ENCODE data around the gene KIAA0753. TPM values are rescaled to one million over a fixed set of nuclear protein-coding genes. Genes with fewer than 3 reads are reported as not detected.

Gene KIAA0753
- total RNA-seq, 1 experiment from 2014 or later: 13.0 TPM

DNA sequence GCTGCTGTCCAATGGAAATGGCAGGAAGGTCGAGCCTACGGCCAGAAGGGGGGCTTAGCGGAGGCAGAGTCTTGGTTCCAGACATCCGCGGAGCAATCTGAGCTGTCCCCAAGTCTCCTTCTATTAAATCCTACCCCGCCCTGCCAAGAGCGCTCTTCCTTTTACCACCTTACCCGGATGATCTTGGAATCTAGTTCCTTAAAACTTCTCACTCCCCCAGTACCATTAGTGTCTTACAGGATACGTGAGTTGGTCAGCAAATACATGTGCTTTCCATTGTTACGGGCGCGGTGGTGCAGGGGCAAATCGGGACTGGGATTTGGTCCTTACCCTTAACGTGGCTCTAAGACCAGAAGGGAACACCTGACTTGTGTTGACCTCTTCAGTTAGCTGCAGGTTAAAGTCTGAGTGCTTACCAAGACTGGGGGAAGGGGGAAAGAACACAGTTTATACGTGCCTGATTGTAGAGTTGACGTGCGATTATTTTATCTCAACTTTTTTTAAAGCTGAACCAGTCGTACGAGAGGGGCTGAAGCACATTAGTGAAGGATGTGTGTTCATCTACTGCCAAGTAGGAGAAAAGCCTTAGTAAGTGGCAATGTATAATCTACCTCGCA is 844 bp upstream of the KIAA0753 start:
- H3K36me3 ChIP-seq (ENCODE audit: control insufficient read depth, insufficient read depth, low read length): peaks cover 16% of the 10 kb centered on the region
- no peaks in the 10 kb centered on the region for H3K9me3 ChIP-seq (ENCODE audit: control insufficient read depth, insufficient read depth, low read depth, low read length)
- H3K27ac ChIP-seq (ENCODE audit: low read length): peak overlapping the region; percentile 93
- peaks cover 17% of the 10 kb centered on the region for H3K4me1 ChIP-seq (ENCODE audit: control insufficient read depth, insufficient read depth, low read length)
- TF ChIP-seq SIN3A (IDR thresholded peaks at IDR 0.05; ENCODE audit: borderline replicate concordance, insufficient read depth, low read depth, low read length): 0 out of 2 replicates have a peak, but pooled peaks have one; percentile 17
- TF ChIP-seq, protein P1, sequence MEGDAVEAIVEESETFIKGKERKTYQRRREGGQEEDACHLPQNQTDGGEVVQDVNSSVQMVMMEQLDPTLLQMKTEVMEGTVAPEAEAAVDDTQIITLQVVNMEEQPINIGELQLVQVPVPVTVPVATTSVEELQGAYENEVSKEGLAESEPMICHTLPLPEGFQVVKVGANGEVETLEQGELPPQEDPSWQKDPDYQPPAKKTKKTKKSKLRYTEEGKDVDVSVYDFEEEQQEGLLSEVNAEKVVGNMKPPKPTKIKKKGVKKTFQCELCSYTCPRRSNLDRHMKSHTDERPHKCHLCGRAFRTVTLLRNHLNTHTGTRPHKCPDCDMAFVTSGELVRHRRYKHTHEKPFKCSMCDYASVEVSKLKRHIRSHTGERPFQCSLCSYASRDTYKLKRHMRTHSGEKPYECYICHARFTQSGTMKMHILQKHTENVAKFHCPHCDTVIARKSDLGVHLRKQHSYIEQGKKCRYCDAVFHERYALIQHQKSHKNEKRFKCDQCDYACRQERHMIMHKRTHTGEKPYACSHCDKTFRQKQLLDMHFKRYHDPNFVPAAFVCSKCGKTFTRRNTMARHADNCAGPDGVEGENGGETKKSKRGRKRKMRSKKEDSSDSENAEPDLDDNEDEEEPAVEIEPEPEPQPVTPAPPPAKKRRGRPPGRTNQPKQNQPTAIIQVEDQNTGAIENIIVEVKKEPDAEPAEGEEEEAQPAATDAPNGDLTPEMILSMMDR (IDR thresholded peaks at IDR 0.05): no peak
- ATAC-seq: peak; percentile 59
- in situ Hi-C loops (cut with HindIII; ENCODE audit: low pct_unique_long_range_greater_than_20kb, low sequenced_read_pairs): no loop called here
- H3K27me3 ChIP-seq (ENCODE audit: control insufficient read depth, insufficient read depth, low read length): no peaks in the 10 kb centered on the region
- H3K4me3 ChIP-seq (ENCODE audit: low read depth in 2 of 2, low read length in 2 of 2): peak overlapping the region; percentile 91 to 94
- no peak for DNase-seq (ENCODE audit: low read depth, low spot score)
- POLR2A ChIA-PET: interaction anchor here (1.1 kb wide), 1 partner anchor 10 kb away, joined by 6 read pairs; the partner anchor contains the start of gene MED31
- BruUV-seq (replicated peaks): no TSS peak
- CTCF ChIA-PET: no interaction called here
- intact Hi-C loops (cut with micrococcal nuclease; ENCODE audit: unreplicated experiment): no loop called here

DNA sequence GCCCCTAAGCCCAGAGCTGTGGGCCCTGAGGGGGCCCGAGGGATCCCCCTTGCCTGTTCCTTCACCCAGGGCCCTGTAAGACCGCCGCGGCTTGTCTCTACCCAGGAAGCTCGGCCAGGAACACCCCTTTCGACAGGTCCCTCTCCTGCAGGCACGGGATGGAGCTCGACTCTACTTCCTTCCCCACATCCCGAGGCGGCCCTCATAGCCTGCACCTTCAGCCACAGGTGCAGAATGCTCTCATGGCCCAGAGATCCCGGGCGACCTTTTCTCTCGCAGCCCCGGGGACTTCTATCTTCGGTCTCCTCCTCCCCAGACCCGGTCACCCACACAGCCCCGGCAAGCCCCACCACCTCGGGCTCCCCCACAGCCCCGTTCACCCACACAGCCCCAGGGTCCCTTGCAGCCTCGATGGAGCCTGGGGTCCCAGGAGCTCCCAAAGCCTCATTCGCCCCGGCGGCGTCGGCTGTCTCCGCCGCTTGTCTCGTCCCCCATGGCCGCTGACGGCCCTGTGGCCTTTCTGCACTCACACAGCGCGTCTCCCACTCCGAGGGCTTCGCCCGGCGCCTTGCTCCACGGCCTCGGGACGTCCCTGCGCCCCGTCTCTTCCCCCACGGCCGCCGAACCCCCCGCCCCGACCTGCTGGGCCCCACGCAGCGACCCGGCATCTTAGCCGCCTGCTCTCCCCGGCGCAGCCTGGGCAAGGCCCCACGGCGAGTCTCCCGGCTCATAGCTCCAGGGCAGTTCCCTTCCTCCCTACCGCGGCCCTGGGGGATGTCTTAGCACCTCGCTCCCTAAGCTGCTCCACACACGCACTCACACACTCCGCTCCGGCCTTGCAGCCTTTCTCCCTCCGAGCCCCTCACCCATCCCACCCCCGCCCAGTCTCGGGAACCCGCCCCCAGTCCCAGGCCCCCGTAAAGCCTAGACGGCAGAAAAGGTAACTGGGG is 650 bp downstream of the KIAA0753 start:
- intact Hi-C loops (cut with micrococcal nuclease; ENCODE audit: unreplicated experiment): no loop called here
- ATAC-seq: peak; percentile 43

More for the DNA sequence above, 650 bp downstream of the KIAA0753 start:
- peak overlapping the region; percentile 93 for H3K27ac ChIP-seq (ENCODE audit: low read length)
- H3K36me3 ChIP-seq (ENCODE audit: control insufficient read depth, insufficient read depth, low read length): peaks cover 17% of the 10 kb centered on the region
- H3K9me3 ChIP-seq (ENCODE audit: control insufficient read depth, insufficient read depth, low read depth, low read length): no peaks in the 10 kb centered on the region
- no TSS peak for BruUV-seq (replicated peaks)
- peak overlapping the region; percentile 91 to 94 for H3K4me3 ChIP-seq (ENCODE audit: low read depth in 2 of 2, low read length in 2 of 2)
- TF ChIP-seq, protein P2, sequence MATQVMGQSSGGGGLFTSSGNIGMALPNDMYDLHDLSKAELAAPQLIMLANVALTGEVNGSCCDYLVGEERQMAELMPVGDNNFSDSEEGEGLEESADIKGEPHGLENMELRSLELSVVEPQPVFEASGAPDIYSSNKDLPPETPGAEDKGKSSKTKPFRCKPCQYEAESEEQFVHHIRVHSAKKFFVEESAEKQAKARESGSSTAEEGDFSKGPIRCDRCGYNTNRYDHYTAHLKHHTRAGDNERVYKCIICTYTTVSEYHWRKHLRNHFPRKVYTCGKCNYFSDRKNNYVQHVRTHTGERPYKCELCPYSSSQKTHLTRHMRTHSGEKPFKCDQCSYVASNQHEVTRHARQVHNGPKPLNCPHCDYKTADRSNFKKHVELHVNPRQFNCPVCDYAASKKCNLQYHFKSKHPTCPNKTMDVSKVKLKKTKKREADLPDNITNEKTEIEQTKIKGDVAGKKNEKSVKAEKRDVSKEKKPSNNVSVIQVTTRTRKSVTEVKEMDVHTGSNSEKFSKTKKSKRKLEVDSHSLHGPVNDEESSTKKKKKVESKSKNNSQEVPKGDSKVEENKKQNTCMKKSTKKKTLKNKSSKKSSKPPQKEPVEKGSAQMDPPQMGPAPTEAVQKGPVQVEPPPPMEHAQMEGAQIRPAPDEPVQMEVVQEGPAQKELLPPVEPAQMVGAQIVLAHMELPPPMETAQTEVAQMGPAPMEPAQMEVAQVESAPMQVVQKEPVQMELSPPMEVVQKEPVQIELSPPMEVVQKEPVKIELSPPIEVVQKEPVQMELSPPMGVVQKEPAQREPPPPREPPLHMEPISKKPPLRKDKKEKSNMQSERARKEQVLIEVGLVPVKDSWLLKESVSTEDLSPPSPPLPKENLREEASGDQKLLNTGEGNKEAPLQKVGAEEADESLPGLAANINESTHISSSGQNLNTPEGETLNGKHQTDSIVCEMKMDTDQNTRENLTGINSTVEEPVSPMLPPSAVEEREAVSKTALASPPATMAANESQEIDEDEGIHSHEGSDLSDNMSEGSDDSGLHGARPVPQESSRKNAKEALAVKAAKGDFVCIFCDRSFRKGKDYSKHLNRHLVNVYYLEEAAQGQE (IDR thresholded peaks at IDR 0.05; ENCODE audit: insufficient read depth in 1 of 2, low read depth in 2 of 2, low read length in 1 of 2): no peak
- TF ChIP-seq, protein P1 (IDR thresholded peaks at IDR 0.05): no peak
- TF ChIP-seq SIN3A (IDR thresholded peaks at IDR 0.05; ENCODE audit: borderline replicate concordance, insufficient read depth, low read depth, low read length): no peak
- no peak for TF ChIP-seq POLR2AphosphoS5 (IDR thresholded peaks at IDR 0.05; ENCODE audit: low read depth, low read length)
- no peak for TF ChIP-seq TCF7L2 (IDR thresholded peaks at IDR 0.05; ENCODE audit: low read depth, low read length)
- CTCF ChIA-PET: no interaction called here
- in situ Hi-C loops (cut with HindIII; ENCODE audit: low pct_unique_long_range_greater_than_20kb, low sequenced_read_pairs): no loop called here
- peaks cover 17% of the 10 kb centered on the region for H3K4me1 ChIP-seq (ENCODE audit: control insufficient read depth, insufficient read depth, low read length)
- no peak for DNase-seq (ENCODE audit: low read depth, low spot score)
- no peaks in the 10 kb centered on the region for H3K27me3 ChIP-seq (ENCODE audit: control insufficient read depth, insufficient read depth, low read length)
- POLR2A ChIA-PET: interaction anchor here (0.6 to 0.7 kb wide), 2 partner anchors 10 to 21 kb away, joined by 3 to 4 read pairs; no protein-coding TSS in a partner anchor

Data from Panc1 (cell line).